Neural cell (in vitro differentiated cells): ENCODE results near the gene TRAPPC2L.

Experiments
- CTCF ChIP-seq: fragments of 450-650 bp; IDR thresholded peaks from 2 replicates; pipeline ENCODE4 v1.5.1; 2014; ENCODE audit warnings: antibody characterized with exemption, mild to moderate bottlenecking, moderate library complexity; ENCODE audit not compliant: poor library complexity, severe bottlenecking
- EP300 ChIP-seq: fragments of 450-650 bp; conservative IDR thresholded peaks from 2 replicates; pipeline ENCODE4 v1.6.1; 2014; ENCODE audit warnings: antibody characterized with exemption, mild to moderate bottlenecking, moderate library complexity; ENCODE audit not compliant: poor library complexity, severe bottlenecking
- EZH2 ChIP-seq: fragments of 200-600, 300-800 bp; shearing (Covaris generic), sonication (generic); IDR thresholded peaks from 2 replicates; pipeline ENCODE4 v1.6.1; 2014; ENCODE audit warnings: antibody characterized with exemption, low read length, borderline replicate concordance, mild to moderate bottlenecking; ENCODE audit not compliant: insufficient read depth, poor library complexity, severe bottlenecking
- MXI1 ChIP-seq: fragments of 450-650 bp; conservative IDR thresholded peaks from 2 replicates; pipeline ENCODE4 v1.6.1; 2014; ENCODE audit warnings: antibody characterized with exemption, mild to moderate bottlenecking; ENCODE audit not compliant: poor library complexity, severe bottlenecking
- POLR2AphosphoS5 ChIP-seq: IDR thresholded peaks from 2 replicates; pipeline ENCODE4 v1.6.1; 2012
- REST ChIP-seq: IDR thresholded peaks from 2 replicates; pipeline ENCODE4 v1.6.1; 2012; ENCODE audit warnings: borderline replicate concordance
- SMC3 ChIP-seq: fragments of 450-650 bp; conservative IDR thresholded peaks from 2 replicates; pipeline ENCODE4 v1.6.1; 2014; ENCODE audit warnings: antibody characterized with exemption, mild to moderate bottlenecking, moderate library complexity; ENCODE audit not compliant: poor library complexity

GRCh38 chr16:88836791-88837190 is 20.1 kb upstream of the TRAPPC2L start:
- TF ChIP-seq CTCF = no peak
- TF ChIP-seq EP300 = no peak
- no peak for TF ChIP-seq EZH2
- no peak for TF ChIP-seq POLR2AphosphoS5
- no peak for TF ChIP-seq MXI1
- TF ChIP-seq SMC3 = no peak
- no peak for TF ChIP-seq REST
